Omental fat pad (tissue), 4 donors: ENCODE data around the gene SPANXB1. TPM values are rescaled to one million over a fixed set of nuclear protein-coding genes. Genes with fewer than 3 reads are reported as not detected.

ENCODE experiments used
- total RNA-seq, 4 donors: library from RNA; depleted of rRNA; stranded (reverse); fragments of >200 nt; gene quantifications; one replicate each; pipeline ENCODE4 v1.1.0, GENCODE V29; 2016

SPANXB1 gene
- total RNA-seq, 4 donors from 2014 or later, result not detected

Other genes starting within 250 kb of the SPANXB1 start
- gene LDOC1, start 174.5 kb downstream of the SPANXB1 start, total RNA-seq, result 1 to 10 TPM; 5.2 to 9.8 (median 7.1) TPM
- gene SPANXC, start 239.9 kb downstream of the SPANXB1 start, total RNA-seq, result not detected